Colon (tissue), 2 donors: Measurements from ENCODE around the gene MLLT6.

Source experiments
- FAIRE-seq: peaks from 2 replicates; lab custom pipeline; 2012; peaks lifted over from hg19 to GRCh38; lab: Jason Lieb, UNC
- donor health status: control.
- donor health status: control.

The MLLT6 gene

GRCh38 chr17:38728290-38728831 lies 23.3 kb downstream of the MLLT6 start:
- FAIRE-seq = no peak

- no peak for FAIRE-seq
Observed at GRCh38 chr17:38729368-38729885, 24.4 kb downstream of the MLLT6 start.

GRCh38 chr17:38729886-38730525 lies 24.9 kb downstream of the MLLT6 start, which contains the start of gene CISD3:
Gene CISD3 (plus strand): TSS chr17:38730341. CDS start chr17:38730359, 18 bp downstream.
- no peak for FAIRE-seq

GRCh38 chr17:38730526-38731379 lies 25.7 kb downstream of the MLLT6 start:
- no peak for FAIRE-seq

- no peak for FAIRE-seq
Observed at GRCh38 chr17:38731526-38732294, 26.6 kb downstream of the MLLT6 start.

- FAIRE-seq = no peak
Observed at GRCh38 chr17:38732376-38733281, 27.6 kb downstream of the MLLT6 start.

GRCh38 chr17:38733282-38733981 lies 28.4 kb downstream of the MLLT6 start:
- FAIRE-seq = no peak

GRCh38 chr17:38733982-38734973 lies 29.2 kb downstream of the MLLT6 start:
- FAIRE-seq = no peak

GRCh38 chr17:38735161-38735997 lies 30.3 kb downstream of the MLLT6 start:
- FAIRE-seq = no peak

GRCh38 chr17:38738007-38738662 lies 33.1 kb downstream of the MLLT6 start:
- no peak for FAIRE-seq

- FAIRE-seq = no peak
Observed at GRCh38 chr17:38738686-38739085, 33.6 kb downstream of the MLLT6 start.

- no peak for FAIRE-seq
Observed at GRCh38 chr17:38739305-38739704, 34.2 kb downstream of the MLLT6 start.

- FAIRE-seq = no peak
Observed at GRCh38 chr17:38740044-38740443, 35.0 kb downstream of the MLLT6 start.

- FAIRE-seq = no peak
Observed at GRCh38 chr17:38740806-38741205, 35.7 kb downstream of the MLLT6 start.

- no peak for FAIRE-seq
Observed at GRCh38 chr17:38741461-38741860, 36.4 kb downstream of the MLLT6 start.

- FAIRE-seq = no peak
Observed at GRCh38 chr17:38741921-38742410, 36.9 kb downstream of the MLLT6 start.
